ENCODE data around the gene ITPR2.

Gene ITPR2

DNA sequence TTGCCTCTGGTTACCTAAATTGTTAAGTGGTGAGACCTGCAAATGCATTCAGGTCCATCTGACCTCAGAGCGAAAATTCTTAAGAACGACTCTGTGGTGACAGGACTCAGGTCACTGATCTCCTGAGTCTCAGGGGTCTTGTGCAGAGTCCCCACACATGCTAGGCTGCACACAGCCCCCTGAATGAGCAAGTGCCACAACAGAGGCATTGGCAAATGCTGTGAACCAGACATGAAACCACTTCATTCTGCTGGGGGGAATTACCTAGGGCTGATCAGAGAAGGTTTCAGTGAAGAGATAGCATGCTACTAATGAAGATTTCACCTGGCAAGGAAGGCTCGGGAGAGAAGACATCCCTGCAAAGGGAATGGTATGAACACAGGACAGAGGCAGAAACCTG, 281.6 kb downstream of the ITPR2 start:
- Histone ChIP-seq H3K4me3 (ENCODE audit: low read depth, low read length) (no peak overlapping the region), H3K27me3 (no peaks in the 10 kb centered on the region), H3K36me3 (no peaks in the 10 kb centered on the region), H3K9me3 (no peaks in the 10 kb centered on the region), H3K4me1 (peaks cover 4% of the 10 kb centered on the region; the same call in 1 of the 2 replicates)
- no peak for DNase-seq
- TF ChIP-seq, protein P1, sequence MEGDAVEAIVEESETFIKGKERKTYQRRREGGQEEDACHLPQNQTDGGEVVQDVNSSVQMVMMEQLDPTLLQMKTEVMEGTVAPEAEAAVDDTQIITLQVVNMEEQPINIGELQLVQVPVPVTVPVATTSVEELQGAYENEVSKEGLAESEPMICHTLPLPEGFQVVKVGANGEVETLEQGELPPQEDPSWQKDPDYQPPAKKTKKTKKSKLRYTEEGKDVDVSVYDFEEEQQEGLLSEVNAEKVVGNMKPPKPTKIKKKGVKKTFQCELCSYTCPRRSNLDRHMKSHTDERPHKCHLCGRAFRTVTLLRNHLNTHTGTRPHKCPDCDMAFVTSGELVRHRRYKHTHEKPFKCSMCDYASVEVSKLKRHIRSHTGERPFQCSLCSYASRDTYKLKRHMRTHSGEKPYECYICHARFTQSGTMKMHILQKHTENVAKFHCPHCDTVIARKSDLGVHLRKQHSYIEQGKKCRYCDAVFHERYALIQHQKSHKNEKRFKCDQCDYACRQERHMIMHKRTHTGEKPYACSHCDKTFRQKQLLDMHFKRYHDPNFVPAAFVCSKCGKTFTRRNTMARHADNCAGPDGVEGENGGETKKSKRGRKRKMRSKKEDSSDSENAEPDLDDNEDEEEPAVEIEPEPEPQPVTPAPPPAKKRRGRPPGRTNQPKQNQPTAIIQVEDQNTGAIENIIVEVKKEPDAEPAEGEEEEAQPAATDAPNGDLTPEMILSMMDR (IDR thresholded peaks at IDR 0.05; ENCODE audit: low read depth, low read length) = no peak

DNA sequence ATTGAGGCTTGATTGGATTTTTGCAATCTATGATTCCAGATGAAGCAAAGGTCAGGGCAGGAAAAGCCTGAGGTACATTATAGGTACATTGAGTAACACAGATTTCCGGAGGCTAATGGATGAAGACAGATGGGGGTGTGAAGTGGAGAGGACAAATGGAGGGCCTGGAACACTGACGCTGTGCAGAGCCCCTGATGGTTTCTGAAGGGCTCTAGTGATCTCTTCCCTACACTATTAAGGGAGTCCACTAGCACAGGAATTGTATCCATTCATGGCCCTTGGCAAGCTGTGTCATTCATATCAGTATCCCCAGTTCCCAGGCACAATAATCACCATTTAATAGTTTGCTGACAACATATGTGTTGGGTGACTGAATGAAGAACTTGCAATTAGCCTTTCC, 284.8 kb downstream of the ITPR2 start:
- TF ChIP-seq, protein P1 (IDR thresholded peaks at IDR 0.05; ENCODE audit: low read depth, low read length) = no peak
- no peak overlapping the region for H3K4me3 ChIP-seq (ENCODE audit: low read depth, low read length)
- no peaks in the 10 kb centered on the region for H3K36me3 ChIP-seq
- no peaks in the 10 kb centered on the region for H3K9me3 ChIP-seq
- peak; percentile 36 for DNase-seq
- H3K4me1 ChIP-seq = no peaks in the 10 kb centered on the region
- H3K27me3 ChIP-seq = no peaks in the 10 kb centered on the region

DNA sequence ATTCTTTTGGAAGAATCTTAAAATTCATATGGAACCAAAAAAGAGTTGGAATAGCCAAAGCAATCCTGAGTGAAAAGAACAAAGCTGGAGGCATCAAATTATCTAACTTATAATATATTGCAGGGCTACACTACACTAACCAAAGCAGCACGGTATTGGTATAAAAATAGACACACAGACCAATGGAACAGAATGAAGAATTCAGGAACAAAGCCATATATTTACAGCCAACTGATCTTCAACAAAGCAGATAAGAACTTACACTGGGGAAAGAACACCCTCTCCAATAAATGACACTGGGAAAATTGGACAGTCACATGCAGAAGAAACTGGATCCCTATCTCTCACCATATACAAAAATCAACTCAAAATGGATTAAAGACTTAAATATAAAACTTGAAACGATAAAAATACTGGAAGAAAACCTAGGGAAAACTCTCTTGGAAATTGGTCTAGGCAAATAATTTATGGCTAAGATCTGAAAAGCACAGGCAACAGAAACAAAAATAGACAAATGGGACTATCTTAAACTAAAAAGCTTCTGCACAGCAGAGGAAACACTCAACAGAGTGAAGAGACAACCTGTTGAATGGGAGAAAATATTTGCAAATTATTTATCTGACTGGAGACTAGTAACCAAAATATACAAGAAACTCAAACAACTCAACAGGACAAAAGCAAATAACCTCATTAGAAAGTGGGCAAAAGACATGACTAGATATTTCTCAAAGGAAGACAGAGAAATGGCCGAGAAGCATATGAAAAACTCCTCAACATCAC, 286.3 kb downstream of the ITPR2 start:
- no peak overlapping the region for H3K4me3 ChIP-seq (ENCODE audit: low read depth, low read length)
- no peaks in the 10 kb centered on the region for H3K36me3 ChIP-seq
- no peak for DNase-seq
- H3K4me1 ChIP-seq = no peaks in the 10 kb centered on the region
- TF ChIP-seq, protein P1 (IDR thresholded peaks at IDR 0.05; ENCODE audit: low read depth, low read length) = no peak
- H3K9me3 ChIP-seq = no peaks in the 10 kb centered on the region
- H3K27me3 ChIP-seq = no peaks in the 10 kb centered on the region

DNA sequence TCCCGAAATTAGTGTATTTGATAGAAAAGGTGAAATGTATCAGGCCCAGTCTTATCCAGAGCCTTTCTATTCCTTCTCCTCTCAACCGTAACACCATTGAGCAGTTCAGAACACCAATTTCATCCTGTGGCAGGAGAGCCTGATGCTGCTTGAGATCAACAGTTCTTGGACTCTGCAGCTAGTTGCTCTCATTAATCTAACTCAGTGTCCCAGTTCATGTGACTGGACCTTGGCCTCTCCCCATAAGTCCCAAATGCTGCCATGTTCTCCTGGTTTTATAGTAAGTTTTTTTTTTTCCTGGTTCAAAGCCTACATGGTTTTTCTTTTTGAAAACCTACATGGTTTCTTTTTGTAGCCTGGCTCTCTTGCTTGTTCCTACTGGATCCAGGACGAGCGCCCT, 293.9 kb downstream of the ITPR2 start:
- Histone ChIP-seq H3K4me3 (ENCODE audit: low read depth, low read length) (no peak overlapping the region), H3K27me3 (no peaks in the 10 kb centered on the region; the same call in 1 of the 2 replicates), H3K4me1 (no peaks in the 10 kb centered on the region), H3K36me3 (no peaks in the 10 kb centered on the region), H3K9me3 (no peaks in the 10 kb centered on the region)
- DNase-seq = no peak
- TF ChIP-seq, protein P1 (IDR thresholded peaks at IDR 0.05; ENCODE audit: low read depth, low read length) = no peak

DNA sequence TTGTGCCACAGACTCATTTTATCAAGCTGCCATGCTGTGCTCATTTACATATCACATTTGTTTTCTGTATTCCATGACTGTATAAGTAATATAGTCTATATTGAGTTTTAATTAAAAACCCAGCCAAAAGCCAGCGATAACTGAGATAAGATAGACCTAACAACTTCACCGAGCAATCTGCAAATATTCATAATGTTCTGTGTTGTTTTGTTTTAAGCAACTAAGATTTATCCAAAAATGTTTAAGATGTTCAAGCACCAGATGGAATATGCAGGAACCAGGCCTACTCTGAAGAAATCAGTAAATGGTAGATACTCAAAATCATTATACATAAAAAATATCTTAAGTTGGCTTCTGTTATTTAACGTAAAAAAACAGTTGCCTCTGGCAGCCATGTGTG, 295.3 kb downstream of the ITPR2 start:
- H3K27me3 ChIP-seq = no peaks in the 10 kb centered on the region; the same call in 1 of the 2 replicates
- DNase-seq = no peak

DNA sequence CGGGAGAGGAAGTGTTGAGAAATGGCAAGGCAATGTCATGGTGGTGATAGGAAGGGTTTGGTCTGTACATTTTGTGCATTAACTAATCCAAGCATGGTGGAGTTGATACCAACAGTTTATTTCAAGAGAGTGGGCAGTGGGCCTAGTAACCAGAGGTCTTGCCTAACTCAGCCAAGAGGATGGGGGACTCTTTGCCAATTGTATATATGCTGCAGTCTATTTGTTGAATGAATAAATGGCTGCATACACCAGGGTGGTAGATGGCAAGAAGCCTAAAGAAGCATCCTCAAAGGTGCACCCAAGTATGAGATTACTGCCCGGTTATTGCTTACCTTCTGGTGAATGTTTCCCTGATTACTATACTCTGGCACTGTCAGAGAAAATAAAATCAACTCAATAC, 295.9 kb downstream of the ITPR2 start:
- no peaks in the 10 kb centered on the region; the same call in 1 of the 2 replicates for H3K27me3 ChIP-seq
- no peaks in the 10 kb centered on the region for H3K36me3 ChIP-seq
- H3K9me3 ChIP-seq = no peaks in the 10 kb centered on the region
- H3K4me1 ChIP-seq = no peaks in the 10 kb centered on the region
- H3K4me3 ChIP-seq (ENCODE audit: low read depth, low read length) = no peak overlapping the region
- no peak for DNase-seq
- TF ChIP-seq, protein P1 (IDR thresholded peaks at IDR 0.05; ENCODE audit: low read depth, low read length) = no peak

More for the DNA sequence above, 295.3 kb downstream of the ITPR2 start:
- TF ChIP-seq, protein P1 (IDR thresholded peaks at IDR 0.05; ENCODE audit: low read depth, low read length) = no peak
- Histone ChIP-seq H3K4me1 (no peaks in the 10 kb centered on the region), H3K4me3 (ENCODE audit: low read depth, low read length) (no peak overlapping the region), H3K9me3 (no peaks in the 10 kb centered on the region), H3K36me3 (no peaks in the 10 kb centered on the region)
